Skin epidermis (tissue), 12 donors: ENCODE measurements around the gene ACER3.

Experiments used
- H3K27ac ChIP-seq, 21 experiments: fragments of 200-600 bp; sonication (generic) in 11 of 21; one replicate each; pipeline ENCODE4 v1.5.0; 2020; ENCODE audit warnings: mild to moderate bottlenecking in 3 of 21, inconsistent platforms in 2 of 21, moderate library complexity in 2 of 21
- H3K4me3 ChIP-seq, 7 experiments: fragments of 200-600 bp; sonication (generic) in 2 of 7; one replicate each; pipeline ENCODE4 v1.5.0; 2020; ENCODE audit warnings: inconsistent platforms in 2 of 7, mild to moderate bottlenecking in 2 of 7, moderate library complexity in 1 of 7

Gene ACER3

DNA sequence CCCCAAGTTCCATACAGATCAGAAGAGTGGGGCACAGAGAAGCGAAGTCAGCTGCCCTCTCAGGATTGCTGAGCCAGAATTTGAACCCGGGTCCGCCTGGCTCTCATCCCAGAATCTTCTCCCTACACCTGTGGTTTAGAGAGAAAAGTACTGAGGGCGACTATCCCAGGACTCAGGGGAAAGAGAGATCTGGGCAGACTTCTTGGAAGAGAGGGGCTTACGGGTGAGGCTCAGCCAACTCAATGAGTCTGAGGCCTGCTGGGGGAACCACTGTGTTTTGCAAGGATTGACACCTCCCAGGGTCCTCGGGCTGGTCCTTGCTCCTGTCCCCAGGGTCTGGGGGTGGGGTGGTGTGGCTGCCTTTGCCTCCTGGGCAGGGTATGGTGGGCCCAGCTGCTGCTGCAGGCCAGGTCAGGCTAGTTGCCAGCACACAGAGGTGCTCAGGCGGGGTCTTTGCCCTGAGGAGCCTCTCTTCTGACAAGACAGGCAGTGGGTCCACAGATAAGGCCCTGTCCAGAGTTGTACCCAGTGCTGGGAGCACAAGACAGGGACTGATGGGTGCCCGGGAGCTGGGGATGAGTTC lies 207.2 kb downstream of the ACER3 start:
- H3K4me3 ChIP-seq = no peak overlapping the region
- no peak overlapping the region for H3K27ac ChIP-seq

DNA sequence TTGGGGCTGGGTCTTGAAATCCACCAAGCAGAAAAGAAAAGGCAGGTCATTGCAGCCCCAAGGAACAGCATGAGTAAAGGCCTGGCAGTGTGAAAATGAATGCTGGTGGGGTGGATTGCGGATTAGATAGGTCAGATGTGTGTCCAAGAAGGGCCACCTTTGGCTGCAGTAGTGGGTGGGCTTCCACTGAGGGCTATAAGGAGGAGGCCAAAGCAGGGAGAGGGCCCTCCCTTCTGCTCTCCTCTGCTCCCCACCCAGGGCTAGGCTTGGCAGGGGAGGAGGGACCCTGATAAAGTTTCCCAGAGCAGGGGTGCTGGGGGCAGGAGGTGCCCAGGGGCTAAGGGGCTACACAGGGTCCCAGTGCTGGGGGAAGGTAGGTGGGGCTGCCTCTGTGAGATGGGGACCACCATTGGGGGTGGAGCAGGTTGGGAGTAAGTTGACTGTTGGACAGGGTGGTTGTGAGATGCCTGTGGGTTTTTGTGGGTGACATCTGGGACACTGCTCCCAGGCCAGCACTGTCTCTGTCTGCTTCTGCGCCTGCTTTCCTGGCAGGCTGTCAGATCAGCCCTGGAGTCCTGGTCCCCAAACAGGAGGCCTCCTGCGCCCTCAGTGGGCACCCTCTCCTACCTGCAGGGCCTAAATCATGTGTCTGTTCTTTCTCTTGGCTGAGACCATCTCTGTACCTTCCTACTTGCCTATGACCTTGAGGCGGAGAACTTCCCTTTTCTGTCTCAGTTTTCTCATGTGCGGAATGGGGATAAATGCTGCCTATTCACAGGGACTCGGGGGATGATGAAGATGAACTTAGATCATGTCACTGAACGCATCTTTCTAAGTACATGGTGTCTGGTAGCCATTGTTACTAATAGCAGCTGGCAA lies 208.0 kb downstream of the ACER3 start:
- no peak overlapping the region for H3K4me3 ChIP-seq
- H3K27ac ChIP-seq = no peak overlapping the region

DNA sequence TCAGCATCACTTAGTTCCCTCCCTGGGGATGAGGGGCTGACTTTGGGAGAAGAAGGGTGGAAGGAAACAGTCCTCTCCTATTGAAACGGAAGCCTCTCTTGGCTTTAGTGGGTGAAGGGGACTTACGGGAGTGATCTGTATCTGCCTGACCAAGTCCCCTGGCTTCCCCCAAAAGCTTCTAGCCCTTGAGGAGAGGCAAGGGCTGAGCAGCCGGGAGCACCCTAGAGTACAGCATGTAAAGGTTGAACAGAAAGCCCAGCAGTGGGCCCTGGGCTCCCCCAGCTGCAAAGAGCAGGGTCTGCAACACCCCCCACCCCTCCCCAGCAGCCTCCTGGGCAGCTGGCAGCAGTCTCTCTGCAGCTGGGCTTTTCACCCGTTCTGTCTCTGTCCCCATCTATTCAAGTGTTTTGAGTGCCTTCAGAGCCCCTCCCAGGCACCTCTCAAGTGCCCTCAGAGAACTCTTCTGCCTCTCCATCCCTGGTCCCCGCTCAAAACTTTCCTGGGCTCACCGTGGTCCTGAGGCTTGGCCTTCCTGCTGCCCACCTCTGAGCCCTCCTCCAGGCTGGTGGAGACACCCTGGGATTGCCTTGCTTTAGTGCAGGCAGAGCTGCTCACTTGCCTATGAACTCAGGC lies 208.7 kb downstream of the ACER3 start:
- H3K27ac ChIP-seq = no peak overlapping the region
- no peak overlapping the region for H3K4me3 ChIP-seq

DNA sequence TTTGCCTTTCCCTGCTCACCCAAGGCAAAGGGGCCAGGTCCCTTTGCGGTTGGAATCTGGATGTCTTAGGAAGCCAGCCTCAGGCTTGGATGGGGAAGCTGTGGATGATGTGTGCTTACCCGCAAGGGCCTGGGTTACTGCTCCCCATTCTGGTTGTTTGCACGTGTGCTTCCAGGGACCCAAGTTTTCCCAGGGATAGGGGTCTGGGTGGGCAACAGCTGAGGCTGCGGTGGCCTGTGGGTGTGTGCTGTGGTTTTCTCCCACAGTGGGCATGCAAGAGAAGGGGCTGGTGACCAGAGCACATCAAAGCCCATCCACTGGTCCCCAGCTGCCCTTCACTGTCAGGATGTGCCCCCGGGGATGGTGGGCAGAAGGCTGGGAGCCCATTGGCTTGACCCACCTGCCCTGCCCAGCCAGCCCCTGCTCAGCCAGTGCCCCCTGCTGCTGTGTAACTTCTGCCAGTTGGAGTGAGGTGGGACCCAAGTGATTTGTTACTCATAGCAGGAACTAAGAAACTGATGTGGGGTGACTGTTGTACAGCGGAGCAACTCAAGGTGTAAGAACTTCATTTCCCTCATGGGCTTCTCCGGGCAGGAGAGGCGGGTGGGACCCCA lies 209.4 kb downstream of the ACER3 start:
- Histone ChIP-seq H3K4me3 (no peak overlapping the region), H3K27ac (no peak overlapping the region)

DNA sequence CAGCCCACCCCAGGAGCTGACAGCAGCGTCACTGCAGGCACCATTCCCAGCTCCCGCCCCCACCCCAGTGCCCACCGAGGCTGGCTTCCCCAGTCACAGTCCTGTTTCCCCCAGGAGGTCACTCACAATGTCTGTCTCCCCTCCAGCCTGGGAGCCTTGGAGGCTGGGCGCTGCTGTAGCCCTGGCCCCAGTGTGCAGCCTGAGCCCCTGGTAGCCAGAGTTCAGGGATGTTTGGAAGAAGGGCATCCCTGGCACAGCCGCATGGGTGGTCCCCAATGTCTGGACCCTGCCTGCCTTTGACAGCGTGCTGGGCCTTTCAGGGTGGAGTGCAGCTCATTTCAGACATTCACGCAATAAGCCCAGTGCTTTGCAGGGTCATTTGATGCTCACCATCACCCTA lies 210.4 kb downstream of the ACER3 start:
- no peak overlapping the region for H3K4me3 ChIP-seq
- peak overlapping the region in 2 of 21 experiments; percentile 19 to 35 for H3K27ac ChIP-seq

DNA sequence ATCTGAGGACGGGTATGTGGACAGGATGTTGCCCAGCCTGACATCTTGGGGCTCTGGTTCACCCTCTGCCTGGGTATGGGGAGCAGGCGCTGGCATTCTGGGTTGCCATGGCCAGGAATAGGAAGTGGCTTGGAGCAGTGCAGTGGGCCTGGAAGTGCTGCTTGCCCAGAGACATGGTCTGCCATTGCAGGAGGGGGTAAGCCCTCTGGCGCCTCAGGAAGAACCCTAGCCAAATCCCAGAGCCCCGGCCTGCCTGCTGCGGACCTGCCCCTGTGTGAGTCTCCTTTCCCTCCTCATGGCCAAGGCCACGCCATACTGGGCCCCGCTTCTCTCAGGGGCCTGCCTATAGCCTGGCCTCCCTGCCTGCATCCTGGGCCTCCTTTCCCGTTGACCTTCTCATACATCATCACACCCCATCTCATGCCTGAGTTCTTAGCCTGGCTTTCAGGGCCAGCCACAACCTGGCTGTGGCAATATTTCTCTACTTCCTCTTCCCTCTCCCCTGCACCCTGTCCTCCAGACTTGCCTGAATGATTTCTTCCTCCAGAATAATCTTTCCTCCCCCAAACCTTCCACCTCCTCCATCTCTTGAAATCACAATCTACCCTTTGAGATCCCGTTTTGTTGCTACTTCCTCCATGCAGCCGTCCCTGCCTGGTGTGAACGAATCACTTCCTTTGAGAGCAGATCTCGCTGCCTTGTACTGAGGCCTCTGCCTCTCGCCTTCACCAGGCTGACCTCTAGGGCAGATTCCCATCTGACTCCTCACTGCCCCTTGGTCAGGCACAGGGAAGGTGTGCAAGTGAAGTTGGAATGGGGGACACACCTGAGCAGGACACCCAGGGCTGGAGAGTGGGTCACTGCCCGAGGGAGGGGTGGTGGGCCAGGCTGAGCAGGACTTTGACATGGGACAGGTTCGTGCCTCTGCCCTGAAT lies 211.2 kb downstream of the ACER3 start:
- H3K4me3 ChIP-seq = no peak overlapping the region
- peak overlapping the region in 12 of 21 experiments; percentile 16 to 83 (median 64) for H3K27ac ChIP-seq

DNA sequence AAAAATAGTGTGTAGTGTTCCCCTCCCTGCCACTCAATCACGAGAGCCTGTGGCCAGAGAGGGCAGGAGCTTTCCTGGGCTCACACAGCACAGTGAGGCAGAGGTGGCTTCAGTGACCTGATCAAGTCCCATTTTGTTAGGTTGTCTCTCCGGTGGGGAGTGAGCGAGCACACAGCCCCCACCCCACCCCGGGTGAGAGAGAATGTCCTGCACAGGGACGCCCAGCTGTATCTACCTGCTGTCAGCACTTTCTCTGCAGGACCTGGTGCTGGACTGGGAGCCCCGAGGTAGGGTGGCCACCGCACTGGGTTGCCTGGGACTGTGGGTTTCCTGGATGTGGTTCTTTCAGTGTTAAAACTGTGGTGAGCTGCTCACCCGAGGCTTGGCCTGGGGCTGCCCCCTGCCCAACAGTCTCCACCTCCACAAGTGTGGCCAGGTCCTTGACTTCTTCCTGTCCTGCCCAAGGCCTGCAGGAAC lies 212.2 kb downstream of the ACER3 start:
- H3K4me3 ChIP-seq = no peak overlapping the region
- H3K27ac ChIP-seq = peak overlapping the region in 18 of 21 experiments; percentile 16 to 83 (median 63)

DNA sequence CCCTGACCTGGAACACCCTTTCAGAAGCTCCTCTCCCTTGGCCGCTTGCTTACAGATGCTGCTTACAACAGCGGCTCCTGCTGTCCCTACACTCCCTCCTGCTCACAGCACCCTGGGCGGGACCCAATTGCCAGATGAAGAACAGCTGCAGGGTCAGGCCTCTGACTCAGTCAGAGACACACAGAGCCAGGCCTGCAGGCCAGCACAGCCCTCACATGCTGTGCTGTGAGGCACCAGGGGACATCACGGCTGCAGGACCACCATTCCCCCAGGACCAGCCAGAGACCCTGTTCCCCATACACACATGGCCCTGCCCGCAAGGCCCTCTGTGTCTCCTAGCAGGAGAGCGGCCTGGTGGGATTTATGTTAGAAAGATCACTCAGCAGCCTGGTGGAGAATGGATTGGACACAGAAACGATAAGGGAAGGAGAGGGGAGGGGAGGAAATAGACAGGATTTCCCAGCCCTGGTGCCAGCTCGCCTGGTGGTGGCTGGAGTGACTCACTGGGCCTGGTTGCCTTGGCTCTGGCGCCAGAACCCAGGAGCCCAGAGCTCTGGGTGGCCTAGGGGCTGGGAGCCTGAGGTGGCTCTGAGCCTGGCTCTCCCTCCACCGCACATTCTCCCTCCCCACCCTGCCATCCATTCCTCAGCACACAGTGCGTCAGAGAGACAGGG lies 212.7 kb downstream of the ACER3 start:
- Histone ChIP-seq H3K4me3 (no peak overlapping the region), H3K27ac (peak overlapping the region in 20 of 21 experiments; percentile 25 to 83 (median 64))

DNA sequence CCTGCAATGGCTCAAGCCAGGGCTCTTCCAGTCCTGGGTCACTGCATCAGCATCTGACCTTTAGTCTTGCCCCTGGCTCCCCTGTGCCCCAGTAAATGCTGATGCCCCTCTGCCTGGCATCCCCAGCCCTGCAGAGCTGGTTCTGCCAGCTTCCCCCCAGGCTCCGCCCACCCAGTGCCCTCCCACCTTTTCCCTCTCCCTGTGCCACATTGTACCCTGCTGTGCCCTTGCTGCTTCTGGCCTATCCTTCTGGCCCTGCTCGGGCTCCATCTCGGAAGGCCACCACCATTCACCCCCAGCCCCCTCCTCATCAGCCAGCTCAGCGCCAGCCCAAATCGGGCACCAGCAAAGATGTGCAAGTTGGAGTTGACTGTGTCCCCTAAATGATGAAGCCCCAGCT lies 213.5 kb downstream of the ACER3 start:
- peak overlapping the region in 20 of 21 experiments; percentile 17 to 83 (median 64) for H3K27ac ChIP-seq
- no peak overlapping the region for H3K4me3 ChIP-seq

DNA sequence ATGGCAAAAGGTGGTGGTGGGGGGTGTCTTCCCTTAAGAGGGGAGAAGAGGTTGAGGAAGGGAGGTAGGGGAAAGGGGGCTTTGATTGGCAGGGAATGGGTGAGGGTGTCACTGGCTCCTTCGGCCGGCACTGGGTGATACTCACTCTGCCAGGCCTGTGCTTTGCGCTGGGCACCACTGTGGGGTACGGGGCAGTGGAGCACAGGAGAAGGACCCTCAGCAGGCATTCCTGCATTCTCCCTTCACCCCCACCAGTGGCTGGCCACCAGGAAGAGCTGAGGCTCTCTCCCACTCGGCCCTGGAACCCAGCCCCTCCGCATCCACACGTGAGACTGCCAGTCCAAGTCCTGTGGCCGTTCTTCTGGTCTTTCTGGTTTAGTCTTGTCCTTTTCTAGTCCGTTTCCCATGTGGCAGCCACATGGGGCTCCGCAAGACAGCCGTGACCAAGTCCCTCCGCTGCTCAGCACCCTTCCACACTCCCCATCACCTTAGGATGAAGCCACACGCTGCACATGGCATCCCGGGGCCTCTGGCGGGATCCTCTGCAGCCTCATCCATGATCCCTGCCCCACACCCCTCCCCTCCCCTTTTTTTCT lies 214.0 kb downstream of the ACER3 start:
- no peak overlapping the region for H3K4me3 ChIP-seq

DNA sequence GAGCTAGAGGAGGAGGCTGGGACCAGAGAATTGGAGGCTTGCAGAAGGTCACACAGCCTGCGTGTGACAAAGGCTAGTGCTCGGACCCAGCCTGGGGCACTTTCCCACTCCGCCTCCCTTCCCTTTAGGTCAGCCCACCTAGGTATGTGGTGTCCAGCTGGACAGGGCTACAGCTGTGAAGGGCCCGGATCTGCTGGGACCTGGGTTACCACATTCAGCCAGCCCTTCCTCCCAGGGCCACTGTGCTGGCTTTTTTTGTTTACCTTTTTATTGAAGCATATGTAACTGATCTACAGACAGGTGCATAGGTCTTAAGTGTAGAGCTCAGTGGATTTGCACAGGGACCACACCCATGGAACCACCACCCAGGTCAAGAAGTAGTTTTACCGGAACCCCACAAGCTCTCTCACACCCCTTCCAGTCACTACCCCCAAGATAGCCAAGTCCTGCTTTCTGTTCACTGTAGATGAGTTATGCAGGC lies 214.7 kb downstream of the ACER3 start:
- H3K27ac ChIP-seq = peak overlapping the region in 5 of 21 experiments; percentile 42 to 81 (median 68)
- no peak overlapping the region for H3K4me3 ChIP-seq

More for the DNA sequence above, 214.0 kb downstream of the ACER3 start:
- H3K27ac ChIP-seq = peak overlapping the region in 16 of 21 experiments; percentile 35 to 83 (median 66)
